HEK293 (cell line): ENCODE data around the gene TRAF3.

Experiments
- CTCF ChIA-PET: fragments of 350-600 bp; formaldehyde crosslinking; extraction: SDS; loops from one replicate; lab custom pipeline; 2021; ENCODE audit warnings: antibody characterized with exemption; lab: Yijun Ruan, JAX
- POLR2A ChIA-PET: fragments of 300-600 bp; formaldehyde crosslinking; extraction: SDS; loops from one replicate; lab custom pipeline; 2020; ENCODE audit warnings: antibody characterized with exemption, inconsistent platforms; lab: Yijun Ruan, JAX
- H3K27ac ChIP-seq: fragments of 200-500 bp; sonication (Bioruptor generic); 2 replicates; pipeline ENCODE4 v1.5.1; 2014; ENCODE audit warnings: low read depth, low read length, control low read depth, inconsistent platforms; ENCODE audit errors: extremely low read depth
- H3K36me3 ChIP-seq, 2 experiments: fragments of 200-500 bp in 1 of 2; sonication (Bioruptor generic) in 1 of 2; 1 replicate in 1 of 2; 2 replicates in 1 of 2; pipeline ENCODE4 v1.5.1; 2014 to 2017; ENCODE audit warnings: inconsistent platforms in 2 of 2, low read length in 2 of 2; ENCODE audit not compliant: control insufficient read depth in 2 of 2, insufficient read depth in 1 of 2
- H3K4me1 ChIP-seq: fragments of 200-500 bp; sonication (Bioruptor generic); 2 replicates; pipeline ENCODE4 v1.5.1; 2014; ENCODE audit warnings: mild to moderate bottlenecking, low read length, inconsistent platforms; ENCODE audit not compliant: control insufficient read depth, insufficient read depth
- H3K4me3 ChIP-seq: 2 replicates; pipeline ENCODE4 v1.5.1; 2011; ENCODE audit warnings: low read depth, mild to moderate bottlenecking, control low read depth, low read length, moderate library complexity
- H3K9me3 ChIP-seq: fragments of 200-500 bp; sonication (Bioruptor generic); 2 replicates; pipeline ENCODE4 v1.5.1; 2014; ENCODE audit warnings: low read depth, low read length, inconsistent platforms; ENCODE audit not compliant: control insufficient read depth, insufficient read depth
- INSM2 ChIP-seq: fragments of 450-650 bp; formaldehyde crosslinking; IDR thresholded peaks from 2 replicates; pipeline ENCODE4 v1.5.1; 2016; ENCODE audit warnings: missing biosample characterization, missing genetic modification characterization
- KLF9 ChIP-seq: fragments of 450-650 bp; formaldehyde crosslinking; IDR thresholded peaks from 2 replicates; pipeline ENCODE4 v1.5.1; 2016; ENCODE audit warnings: missing biosample characterization, missing genetic modification characterization, low read depth
- PATZ1 ChIP-seq: fragments of 450-650 bp; formaldehyde crosslinking; IDR thresholded peaks from 2 replicates; pipeline ENCODE4 v1.5.1; 2016; ENCODE audit warnings: missing biosample characterization, missing genetic modification characterization
- RBAK ChIP-seq: fragments of 450-650 bp; formaldehyde crosslinking; IDR thresholded peaks from 2 replicates; pipeline ENCODE4 v1.5.1; 2016; ENCODE audit warnings: missing biosample characterization, missing genetic modification characterization
- SETDB1 ChIP-seq: IDR thresholded peaks from one replicate; pipeline ENCODE4 v1.6.1; 2017; ENCODE audit warnings: mild to moderate bottlenecking, low read length, moderate library complexity, mixed read lengths; ENCODE audit not compliant: insufficient read length
- ZBTB26 ChIP-seq: fragments of 450-650 bp; formaldehyde crosslinking; optimal IDR thresholded peaks from 2 replicates; pipeline ENCODE3; 2016; ENCODE audit warnings: missing biosample characterization, mild to moderate bottlenecking, missing genetic modification characterization
- ZNF155 ChIP-seq: fragments of 450-650 bp; formaldehyde crosslinking; IDR thresholded peaks from 2 replicates; pipeline ENCODE4 v1.5.1; 2016; ENCODE audit warnings: missing biosample characterization, missing genetic modification characterization
- ZNF214 ChIP-seq: fragments of 450-650 bp; formaldehyde crosslinking; IDR thresholded peaks from 2 replicates; pipeline ENCODE4 v1.5.1; 2017; ENCODE audit warnings: missing biosample characterization, mild to moderate bottlenecking, missing genetic modification characterization, borderline replicate concordance
- ZNF221 ChIP-seq: fragments of 450-650 bp; formaldehyde crosslinking; IDR thresholded peaks from 2 replicates; pipeline ENCODE4 v1.5.1; 2017; ENCODE audit warnings: missing biosample characterization, missing genetic modification characterization, borderline replicate concordance
- ZNF324 ChIP-seq: fragments of 450-650 bp; formaldehyde crosslinking; IDR thresholded peaks from 2 replicates; pipeline ENCODE4 v1.5.1; 2016; ENCODE audit warnings: missing biosample characterization, missing genetic modification characterization
- ZNF341 ChIP-seq: fragments of 450-650 bp; formaldehyde crosslinking; IDR thresholded peaks from 2 replicates; pipeline ENCODE4; 2016; ENCODE audit warnings: low read depth, missing biosample characterization, missing genetic modification characterization
- ZNF366 ChIP-seq: fragments of 450-650 bp; formaldehyde crosslinking; conservative IDR thresholded peaks from 2 replicates; pipeline ENCODE4 v1.5.1; 2016; ENCODE audit warnings: missing biosample characterization, missing genetic modification characterization
- ZNF423 ChIP-seq: fragments of 450-650 bp; formaldehyde crosslinking; IDR thresholded peaks from 2 replicates; pipeline ENCODE4 v1.5.1; 2016; ENCODE audit warnings: missing biosample characterization, missing genetic modification characterization
- ZNF701 ChIP-seq: fragments of 450-650 bp; formaldehyde crosslinking; IDR thresholded peaks from 2 replicates; pipeline ENCODE4 v1.5.1; 2016; ENCODE audit warnings: missing biosample characterization, missing genetic modification characterization
- ZNF76 ChIP-seq: fragments of 450-650 bp; formaldehyde crosslinking; IDR thresholded peaks from 2 replicates; pipeline ENCODE4; 2016; ENCODE audit warnings: low read depth, missing biosample characterization, missing genetic modification characterization, borderline replicate concordance
- TF ChIP-seq, protein P1 (sequence below): fragments of 450-650 bp; formaldehyde crosslinking; IDR thresholded peaks from 2 replicates; pipeline ENCODE4 v1.5.1; 2016; ENCODE audit warnings: missing biosample characterization, missing genetic modification characterization, low read depth
- TF ChIP-seq, protein P2 (sequence below): fragments of 450-650 bp; formaldehyde crosslinking; IDR thresholded peaks from 2 replicates; pipeline ENCODE4 v1.5.0; 2017; ENCODE audit warnings: missing biosample characterization, missing genetic modification characterization, borderline replicate concordance

Gene TRAF3

GRCh38 chr14:102769049-102769327 is 8.3 kb upstream of the TRAF3 start:
- H3K9me3 ChIP-seq, result no peaks in the 10 kb centered on the region
- ChIA-PET POLR2A (no interaction called here), CTCF (no interaction called here)
- no peaks in the 10 kb centered on the region for H3K36me3 ChIP-seq
- H3K4me3 ChIP-seq, result no peak overlapping the region
- no peaks in the 10 kb centered on the region for H3K4me1 ChIP-seq
- no peak overlapping the region for H3K27ac ChIP-seq
- no peak for TF ChIP-seq ZNF214
- TF ChIP-seq ZNF341 (tag by site-specific recombination), result peak; percentile 88
- no peak for TF ChIP-seq SETDB1
- TF ChIP-seq INSM2 (tag by site-specific recombination), result no peak

DNA sequence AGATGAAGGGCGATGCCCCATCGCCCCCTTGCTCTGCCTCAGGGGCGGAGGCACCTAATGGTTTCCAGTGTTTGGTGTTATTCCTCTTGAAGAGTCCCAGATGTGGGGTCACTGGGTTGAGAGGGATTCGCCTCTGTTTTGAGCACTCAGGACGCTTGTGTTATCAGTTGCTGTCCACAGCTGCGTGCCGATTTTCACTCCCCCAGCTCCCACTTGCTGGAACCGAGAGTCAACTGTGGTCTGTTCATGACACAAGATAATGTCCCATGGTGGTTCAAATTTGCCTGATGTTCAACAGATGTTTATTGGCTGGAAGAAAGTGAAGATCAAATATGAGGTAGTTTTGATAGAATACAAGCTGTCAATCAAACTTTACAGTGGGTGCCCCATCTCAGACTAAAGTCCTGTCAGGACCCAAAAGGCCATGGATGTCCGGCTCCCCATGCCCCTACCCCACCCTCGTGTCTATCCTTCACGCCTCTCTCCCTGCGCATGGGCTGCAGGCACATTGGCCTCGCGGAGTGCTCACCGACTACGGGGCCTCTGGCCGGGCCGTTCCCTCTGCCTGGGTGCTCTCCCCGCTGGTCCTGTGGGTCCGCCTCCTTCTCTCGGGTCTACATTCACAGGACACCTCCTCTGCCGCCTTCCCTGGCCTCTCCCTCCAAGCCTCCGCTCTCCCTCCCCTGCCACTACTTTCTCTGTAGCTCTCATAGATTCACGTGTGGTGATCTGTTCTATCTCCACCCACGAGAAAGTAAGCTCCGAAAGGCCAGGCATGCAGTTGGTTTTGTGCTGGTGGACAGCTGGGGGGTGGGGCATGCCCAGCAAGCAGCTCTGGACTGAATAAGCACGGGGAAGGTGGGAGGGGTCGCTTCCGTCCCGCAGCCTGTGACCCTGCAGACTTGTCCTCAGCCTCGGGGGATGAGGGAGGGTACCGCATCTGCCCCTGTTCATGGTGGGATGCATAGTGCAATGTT is 6.8 kb upstream of the TRAF3 start:
- H3K4me1 ChIP-seq, result no peaks in the 10 kb centered on the region
- ChIA-PET CTCF (interaction anchor here (0.5 to 1.0 kb wide), 2 partner anchors 76 to 1113 kb away, joined by 3 to 4 read pairs; no protein-coding TSS in a partner anchor), POLR2A (interaction anchor here (0.5 kb wide), 1 partner anchor 201 kb away, joined by 3 read pairs; no protein-coding TSS in a partner anchor)
- TF ChIP-seq ZNF701 (tag by site-specific recombination) (no peak), ZNF341 (tag by site-specific recombination) (peak; percentile 27; the same call in 1 of the 2 replicates)
- H3K9me3 ChIP-seq, result no peaks in the 10 kb centered on the region
- no peak overlapping the region for H3K27ac ChIP-seq
- H3K4me3 ChIP-seq, result no peak overlapping the region
- no peaks in the 10 kb centered on the region for H3K36me3 ChIP-seq

- POLR2A ChIA-PET, result no interaction called here
- CTCF ChIA-PET, result interaction anchor here (0.5 to 1.0 kb wide), 2 partner anchors 76 to 1112 kb away, joined by 3 to 4 read pairs; no protein-coding TSS in a partner anchor
- H3K36me3 ChIP-seq, result no peaks in the 10 kb centered on the region
- TF ChIP-seq ZNF324 (no peak), ZNF221 (tag by site-specific recombination) (no peak), RBAK (tag by site-specific recombination) (no peak), ZBTB26 (tag by site-specific recombination) (no peak), ZNF76 (tag by site-specific recombination) (no peak), ZNF366 (no peak), KLF9 (no peak), ZNF423 (tag by site-specific recombination) (no peak), PATZ1 (tag by site-specific recombination) (no peak), ZNF155 (tag by site-specific recombination) (no peak)
- TF ChIP-seq, protein P1, sequence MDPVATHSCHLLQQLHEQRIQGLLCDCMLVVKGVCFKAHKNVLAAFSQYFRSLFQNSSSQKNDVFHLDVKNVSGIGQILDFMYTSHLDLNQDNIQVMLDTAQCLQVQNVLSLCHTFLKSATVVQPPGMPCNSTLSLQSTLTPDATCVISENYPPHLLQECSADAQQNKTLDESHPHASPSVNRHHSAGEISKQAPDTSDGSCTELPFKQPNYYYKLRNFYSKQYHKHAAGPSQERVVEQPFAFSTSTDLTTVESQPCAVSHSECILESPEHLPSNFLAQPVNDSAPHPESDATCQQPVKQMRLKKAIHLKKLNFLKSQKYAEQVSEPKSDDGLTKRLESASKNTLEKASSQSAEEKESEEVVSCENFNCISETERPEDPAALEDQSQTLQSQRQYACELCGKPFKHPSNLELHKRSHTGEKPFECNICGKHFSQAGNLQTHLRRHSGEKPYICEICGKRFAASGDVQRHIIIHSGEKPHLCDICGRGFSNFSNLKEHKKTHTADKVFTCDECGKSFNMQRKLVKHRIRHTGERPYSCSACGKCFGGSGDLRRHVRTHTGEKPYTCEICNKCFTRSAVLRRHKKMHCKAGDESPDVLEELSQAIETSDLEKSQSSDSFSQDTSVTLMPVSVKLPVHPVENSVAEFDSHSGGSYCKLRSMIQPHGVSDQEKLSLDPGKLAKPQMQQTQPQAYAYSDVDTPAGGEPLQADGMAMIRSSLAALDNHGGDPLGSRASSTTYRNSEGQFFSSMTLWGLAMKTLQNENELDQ (tag by site-specific recombination), result no peak
- TF ChIP-seq, protein P2, sequence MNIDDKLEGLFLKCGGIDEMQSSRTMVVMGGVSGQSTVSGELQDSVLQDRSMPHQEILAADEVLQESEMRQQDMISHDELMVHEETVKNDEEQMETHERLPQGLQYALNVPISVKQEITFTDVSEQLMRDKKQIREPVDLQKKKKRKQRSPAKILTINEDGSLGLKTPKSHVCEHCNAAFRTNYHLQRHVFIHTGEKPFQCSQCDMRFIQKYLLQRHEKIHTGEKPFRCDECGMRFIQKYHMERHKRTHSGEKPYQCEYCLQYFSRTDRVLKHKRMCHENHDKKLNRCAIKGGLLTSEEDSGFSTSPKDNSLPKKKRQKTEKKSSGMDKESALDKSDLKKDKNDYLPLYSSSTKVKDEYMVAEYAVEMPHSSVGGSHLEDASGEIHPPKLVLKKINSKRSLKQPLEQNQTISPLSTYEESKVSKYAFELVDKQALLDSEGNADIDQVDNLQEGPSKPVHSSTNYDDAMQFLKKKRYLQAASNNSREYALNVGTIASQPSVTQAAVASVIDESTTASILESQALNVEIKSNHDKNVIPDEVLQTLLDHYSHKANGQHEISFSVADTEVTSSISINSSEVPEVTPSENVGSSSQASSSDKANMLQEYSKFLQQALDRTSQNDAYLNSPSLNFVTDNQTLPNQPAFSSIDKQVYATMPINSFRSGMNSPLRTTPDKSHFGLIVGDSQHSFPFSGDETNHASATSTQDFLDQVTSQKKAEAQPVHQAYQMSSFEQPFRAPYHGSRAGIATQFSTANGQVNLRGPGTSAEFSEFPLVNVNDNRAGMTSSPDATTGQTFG (tag by site-specific recombination), result no peak
- H3K27ac ChIP-seq, result no peak overlapping the region
- no peaks in the 10 kb centered on the region for H3K9me3 ChIP-seq
- no peaks in the 10 kb centered on the region for H3K4me1 ChIP-seq
- H3K4me3 ChIP-seq, result no peak overlapping the region
These were observed 6.1 kb upstream of the TRAF3 start for GRCh38 chr14:102771144-102771543.
